OCI-LY3 (cell line): ENCODE measurements around the gene RSPH6A.

Source experiments
- CTCF ChIP-seq: fragments of 200-600, 300-600 bp; sonication (generic); IDR thresholded peaks from 2 replicates; pipeline ENCODE4 v1.5.1; 2014; ENCODE audit warnings: antibody characterized with exemption, low read length, low read depth
- EZH2phosphoT487 ChIP-seq: fragments of 200-600 bp; shearing (Covaris generic); IDR thresholded peaks from 2 replicates; pipeline ENCODE4 v1.6.1; 2018; ENCODE audit warnings: antibody characterized with exemption, mixed run types, low read depth

DNA sequence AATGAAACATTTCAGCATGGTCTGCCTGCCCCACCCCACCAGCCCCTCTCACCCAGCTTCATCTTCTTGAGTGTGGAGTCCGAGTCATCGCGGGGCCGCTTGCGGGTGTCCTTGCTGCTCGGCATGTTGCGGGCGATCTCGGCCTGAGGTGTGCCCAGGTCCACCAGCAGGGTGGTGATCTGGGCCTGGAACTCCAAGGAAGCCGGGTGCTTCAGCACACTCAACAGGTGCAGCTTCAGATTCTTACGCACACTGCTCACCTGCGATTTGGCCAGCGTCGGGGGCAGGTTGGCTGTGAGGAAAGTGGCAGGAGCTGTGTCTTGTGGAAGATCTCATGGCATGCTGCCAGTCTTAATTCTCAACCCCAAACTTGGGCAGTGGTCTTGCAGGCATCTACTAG is 27.1 kb upstream of the RSPH6A start:
- TF ChIP-seq CTCF, result no peak
- no peak for TF ChIP-seq EZH2phosphoT487
